HEK293 (cell line): Measurements from ENCODE around the gene KIF23.

Source experiments
- KLF1 ChIP-seq: fragments of 450-650 bp; formaldehyde crosslinking; IDR thresholded peaks from 2 replicates; pipeline ENCODE4 v1.5.1; 2016; ENCODE audit warnings: missing biosample characterization, missing genetic modification characterization
- KLF10 ChIP-seq: fragments of 450-650 bp; IDR thresholded peaks from 2 replicates; pipeline ENCODE4 v1.5.1; 2018; ENCODE audit warnings: missing biosample characterization, mild to moderate bottlenecking, missing genetic modification characterization
- OSR2 ChIP-seq: fragments of 450-650 bp; formaldehyde crosslinking; IDR thresholded peaks from 2 replicates; pipeline ENCODE4 v1.5.1; 2016; ENCODE audit warnings: missing biosample characterization, missing genetic modification characterization
- PRDM1 ChIP-seq: fragments of 450-650 bp; formaldehyde crosslinking; IDR thresholded peaks from 2 replicates; pipeline ENCODE4; 2016; ENCODE audit warnings: missing biosample characterization, missing genetic modification characterization
- REPIN1 ChIP-seq: fragments of 450-650 bp; formaldehyde crosslinking; IDR thresholded peaks from 2 replicates; pipeline ENCODE4 v1.5.1; 2017; ENCODE audit warnings: missing biosample characterization, missing genetic modification characterization, low read depth
- YY1 ChIP-seq: fragments of 450-650 bp; formaldehyde crosslinking; IDR thresholded peaks from 2 replicates; pipeline ENCODE4 v1.5.1; 2018; ENCODE audit warnings: missing biosample characterization, missing genetic modification characterization
- ZBTB6 ChIP-seq: fragments of 450-650 bp; formaldehyde crosslinking; IDR thresholded peaks from 2 replicates; pipeline ENCODE4 v1.5.1; 2017; ENCODE audit warnings: missing biosample characterization, missing genetic modification characterization
- ZFHX2 ChIP-seq: fragments of 450-650 bp; formaldehyde crosslinking; conservative IDR thresholded peaks from 2 replicates; pipeline ENCODE4 v1.5.1; 2016; ENCODE audit warnings: missing biosample characterization, missing genetic modification characterization
- ZNF133 ChIP-seq: fragments of 450-650 bp; formaldehyde crosslinking; IDR thresholded peaks from 2 replicates; pipeline ENCODE4 v1.5.1; 2016; ENCODE audit warnings: missing biosample characterization, missing genetic modification characterization
- ZNF140 ChIP-seq: fragments of 450-650 bp; formaldehyde crosslinking; IDR thresholded peaks from 2 replicates; pipeline ENCODE4 v1.5.1; 2016; ENCODE audit warnings: missing biosample characterization, missing genetic modification characterization
- ZNF155 ChIP-seq: fragments of 450-650 bp; formaldehyde crosslinking; IDR thresholded peaks from 2 replicates; pipeline ENCODE4 v1.5.1; 2016; ENCODE audit warnings: missing biosample characterization, missing genetic modification characterization
- ZNF19 ChIP-seq: fragments of 450-650 bp; formaldehyde crosslinking; IDR thresholded peaks from 2 replicates; pipeline ENCODE4; 2016; ENCODE audit warnings: missing biosample characterization, missing genetic modification characterization, low read depth
- ZNF266 ChIP-seq: fragments of 450-650 bp; formaldehyde crosslinking; IDR thresholded peaks from 2 replicates; pipeline ENCODE4 v1.5.1; 2016; ENCODE audit warnings: missing biosample characterization, missing genetic modification characterization, low read depth
- ZNF292 ChIP-seq: fragments of 450-650 bp; formaldehyde crosslinking; IDR thresholded peaks from 2 replicates; pipeline ENCODE4 v1.5.1; 2016; ENCODE audit warnings: low read depth, missing biosample characterization, missing genetic modification characterization, borderline replicate concordance
- ZNF350 ChIP-seq: fragments of 450-650 bp; formaldehyde crosslinking; IDR thresholded peaks from 2 replicates; pipeline ENCODE4 v1.5.0; 2017; ENCODE audit warnings: missing biosample characterization, mild to moderate bottlenecking, missing genetic modification characterization
- ZNF362 ChIP-seq: fragments of 450-650 bp; formaldehyde crosslinking; IDR thresholded peaks from 2 replicates; pipeline ENCODE4 v1.5.1; 2016; ENCODE audit warnings: missing biosample characterization, missing genetic modification characterization
- ZNF530 ChIP-seq: fragments of 450-650 bp; formaldehyde crosslinking; IDR thresholded peaks from 2 replicates; pipeline ENCODE4 v1.5.1; 2016; ENCODE audit warnings: low read depth, missing biosample characterization, missing genetic modification characterization
- ZNF549 ChIP-seq: fragments of 450-650 bp; IDR thresholded peaks from 2 replicates; pipeline ENCODE4 v1.5.1; 2018; ENCODE audit warnings: missing biosample characterization, missing genetic modification characterization, mild to moderate bottlenecking, inconsistent platforms, moderate library complexity
- ZNF670 ChIP-seq: fragments of 450-650 bp; formaldehyde crosslinking; IDR thresholded peaks from 2 replicates; pipeline ENCODE4 v1.5.1; 2016; ENCODE audit warnings: missing biosample characterization, missing genetic modification characterization, low read depth
- ZNF791 ChIP-seq: fragments of 450-650 bp; formaldehyde crosslinking; IDR thresholded peaks from 2 replicates; pipeline ENCODE4 v1.5.1; 2016; ENCODE audit warnings: missing biosample characterization, missing genetic modification characterization
- ZSCAN16 ChIP-seq: fragments of 450-650 bp; formaldehyde crosslinking; IDR thresholded peaks from 2 replicates; pipeline ENCODE4 v1.5.1; 2016; ENCODE audit warnings: missing biosample characterization, missing genetic modification characterization
- ZSCAN5A ChIP-seq: fragments of 450-650 bp; formaldehyde crosslinking; IDR thresholded peaks from 2 replicates; pipeline ENCODE4 v1.5.1; 2016; ENCODE audit warnings: missing biosample characterization, missing genetic modification characterization
- TF ChIP-seq, protein P1 (sequence below): fragments of 450-650 bp; formaldehyde crosslinking; IDR thresholded peaks from 2 replicates; pipeline ENCODE4 v1.5.1; 2016; ENCODE audit warnings: missing biosample characterization, missing genetic modification characterization
- TF ChIP-seq, protein P2 (sequence below): fragments of 450-650 bp; formaldehyde crosslinking; IDR thresholded peaks from 2 replicates; pipeline ENCODE4 v1.5.1; 2016; ENCODE audit warnings: missing biosample characterization, missing genetic modification characterization
- TF ChIP-seq, protein P3 (sequence below): fragments of 450-650 bp; formaldehyde crosslinking; IDR thresholded peaks from 2 replicates; pipeline ENCODE4 v1.5.1; 2016; ENCODE audit warnings: missing biosample characterization, missing genetic modification characterization
- TF ChIP-seq, protein P4 (sequence below): fragments of 450-650 bp; formaldehyde crosslinking; IDR thresholded peaks from 2 replicates; pipeline ENCODE4 v1.5.0; 2017; ENCODE audit warnings: missing biosample characterization, missing genetic modification characterization, borderline replicate concordance
- TF ChIP-seq, protein P5 (sequence below): fragments of 450-650 bp; formaldehyde crosslinking; IDR thresholded peaks from 2 replicates; pipeline ENCODE4 v1.5.1; 2017; ENCODE audit warnings: missing biosample characterization, missing genetic modification characterization

Gene KIF23

GRCh38 chr15:69414701-69415167 lies 585 bp downstream of the KIF23 start (continued):
- TF ChIP-seq, protein P1, sequence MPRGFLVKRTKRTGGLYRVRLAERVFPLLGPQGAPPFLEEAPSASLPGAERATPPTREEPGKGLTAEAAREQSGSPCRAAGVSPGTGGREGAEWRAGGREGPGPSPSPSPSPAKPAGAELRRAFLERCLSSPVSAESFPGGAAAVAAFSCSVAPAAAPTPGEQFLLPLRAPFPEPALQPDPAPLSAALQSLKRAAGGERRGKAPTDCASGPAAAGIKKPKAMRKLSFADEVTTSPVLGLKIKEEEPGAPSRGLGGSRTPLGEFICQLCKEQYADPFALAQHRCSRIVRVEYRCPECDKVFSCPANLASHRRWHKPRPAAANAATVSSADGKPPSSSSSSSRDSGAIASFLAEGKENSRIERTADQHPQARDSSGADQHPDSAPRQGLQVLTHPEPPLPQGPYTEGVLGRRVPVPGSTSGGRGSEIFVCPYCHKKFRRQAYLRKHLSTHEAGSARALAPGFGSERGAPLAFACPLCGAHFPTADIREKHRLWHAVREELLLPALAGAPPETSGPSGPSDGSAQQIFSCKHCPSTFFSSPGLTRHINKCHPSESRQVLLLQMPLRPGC (tag by site-specific recombination): peak; percentile 28; the same call in 1 of the 2 replicates
- TF ChIP-seq ZNF791: no peak
- no peak for TF ChIP-seq ZBTB6 (tag by site-specific recombination)
- peak; percentile 59 for TF ChIP-seq ZFHX2
- no peak for TF ChIP-seq REPIN1 (tag by site-specific recombination)
- TF ChIP-seq ZNF140 (tag by site-specific recombination): no peak
- TF ChIP-seq ZNF670 (tag by site-specific recombination): no peak
- no peak for TF ChIP-seq PRDM1
- TF ChIP-seq KLF1 (tag by site-specific recombination): 0 out of 2 replicates have a peak, but pooled peaks have one; percentile 15
- peak; percentile 87 for TF ChIP-seq ZNF362 (tag by site-specific recombination)
- TF ChIP-seq KLF10 (tag by site-specific recombination): no peak
- TF ChIP-seq, protein P2, sequence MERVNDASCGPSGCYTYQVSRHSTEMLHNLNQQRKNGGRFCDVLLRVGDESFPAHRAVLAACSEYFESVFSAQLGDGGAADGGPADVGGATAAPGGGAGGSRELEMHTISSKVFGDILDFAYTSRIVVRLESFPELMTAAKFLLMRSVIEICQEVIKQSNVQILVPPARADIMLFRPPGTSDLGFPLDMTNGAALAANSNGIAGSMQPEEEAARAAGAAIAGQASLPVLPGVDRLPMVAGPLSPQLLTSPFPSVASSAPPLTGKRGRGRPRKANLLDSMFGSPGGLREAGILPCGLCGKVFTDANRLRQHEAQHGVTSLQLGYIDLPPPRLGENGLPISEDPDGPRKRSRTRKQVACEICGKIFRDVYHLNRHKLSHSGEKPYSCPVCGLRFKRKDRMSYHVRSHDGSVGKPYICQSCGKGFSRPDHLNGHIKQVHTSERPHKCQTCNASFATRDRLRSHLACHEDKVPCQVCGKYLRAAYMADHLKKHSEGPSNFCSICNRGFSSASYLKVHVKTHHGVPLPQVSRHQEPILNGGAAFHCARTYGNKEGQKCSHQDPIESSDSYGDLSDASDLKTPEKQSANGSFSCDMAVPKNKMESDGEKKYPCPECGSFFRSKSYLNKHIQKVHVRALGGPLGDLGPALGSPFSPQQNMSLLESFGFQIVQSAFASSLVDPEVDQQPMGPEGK (tag by site-specific recombination): 0 out of 2 replicates have a peak, but pooled peaks have one; percentile 40
- no peak for TF ChIP-seq ZNF530 (tag by site-specific recombination)
- TF ChIP-seq, protein P3, sequence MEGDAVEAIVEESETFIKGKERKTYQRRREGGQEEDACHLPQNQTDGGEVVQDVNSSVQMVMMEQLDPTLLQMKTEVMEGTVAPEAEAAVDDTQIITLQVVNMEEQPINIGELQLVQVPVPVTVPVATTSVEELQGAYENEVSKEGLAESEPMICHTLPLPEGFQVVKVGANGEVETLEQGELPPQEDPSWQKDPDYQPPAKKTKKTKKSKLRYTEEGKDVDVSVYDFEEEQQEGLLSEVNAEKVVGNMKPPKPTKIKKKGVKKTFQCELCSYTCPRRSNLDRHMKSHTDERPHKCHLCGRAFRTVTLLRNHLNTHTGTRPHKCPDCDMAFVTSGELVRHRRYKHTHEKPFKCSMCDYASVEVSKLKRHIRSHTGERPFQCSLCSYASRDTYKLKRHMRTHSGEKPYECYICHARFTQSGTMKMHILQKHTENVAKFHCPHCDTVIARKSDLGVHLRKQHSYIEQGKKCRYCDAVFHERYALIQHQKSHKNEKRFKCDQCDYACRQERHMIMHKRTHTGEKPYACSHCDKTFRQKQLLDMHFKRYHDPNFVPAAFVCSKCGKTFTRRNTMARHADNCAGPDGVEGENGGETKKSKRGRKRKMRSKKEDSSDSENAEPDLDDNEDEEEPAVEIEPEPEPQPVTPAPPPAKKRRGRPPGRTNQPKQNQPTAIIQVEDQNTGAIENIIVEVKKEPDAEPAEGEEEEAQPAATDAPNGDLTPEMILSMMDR (tag by site-specific recombination): no peak
- no peak for TF ChIP-seq ZNF133 (tag by site-specific recombination)
- TF ChIP-seq ZNF155: no peak
- TF ChIP-seq ZNF292 (tag by site-specific recombination): no peak
- no peak for TF ChIP-seq YY1 (tag by site-specific recombination)
- TF ChIP-seq, protein P4, sequence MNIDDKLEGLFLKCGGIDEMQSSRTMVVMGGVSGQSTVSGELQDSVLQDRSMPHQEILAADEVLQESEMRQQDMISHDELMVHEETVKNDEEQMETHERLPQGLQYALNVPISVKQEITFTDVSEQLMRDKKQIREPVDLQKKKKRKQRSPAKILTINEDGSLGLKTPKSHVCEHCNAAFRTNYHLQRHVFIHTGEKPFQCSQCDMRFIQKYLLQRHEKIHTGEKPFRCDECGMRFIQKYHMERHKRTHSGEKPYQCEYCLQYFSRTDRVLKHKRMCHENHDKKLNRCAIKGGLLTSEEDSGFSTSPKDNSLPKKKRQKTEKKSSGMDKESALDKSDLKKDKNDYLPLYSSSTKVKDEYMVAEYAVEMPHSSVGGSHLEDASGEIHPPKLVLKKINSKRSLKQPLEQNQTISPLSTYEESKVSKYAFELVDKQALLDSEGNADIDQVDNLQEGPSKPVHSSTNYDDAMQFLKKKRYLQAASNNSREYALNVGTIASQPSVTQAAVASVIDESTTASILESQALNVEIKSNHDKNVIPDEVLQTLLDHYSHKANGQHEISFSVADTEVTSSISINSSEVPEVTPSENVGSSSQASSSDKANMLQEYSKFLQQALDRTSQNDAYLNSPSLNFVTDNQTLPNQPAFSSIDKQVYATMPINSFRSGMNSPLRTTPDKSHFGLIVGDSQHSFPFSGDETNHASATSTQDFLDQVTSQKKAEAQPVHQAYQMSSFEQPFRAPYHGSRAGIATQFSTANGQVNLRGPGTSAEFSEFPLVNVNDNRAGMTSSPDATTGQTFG (tag by site-specific recombination): no peak
- TF ChIP-seq ZNF350: no peak
- TF ChIP-seq ZNF266: no peak; the same call in 1 of the 2 replicates
- TF ChIP-seq ZNF19 (tag by site-specific recombination): no peak
- TF ChIP-seq ZNF549 (tag by site-specific recombination): no peak
- no peak for TF ChIP-seq OSR2
- TF ChIP-seq ZSCAN5A (tag by site-specific recombination): no peak
- TF ChIP-seq, protein P5, sequence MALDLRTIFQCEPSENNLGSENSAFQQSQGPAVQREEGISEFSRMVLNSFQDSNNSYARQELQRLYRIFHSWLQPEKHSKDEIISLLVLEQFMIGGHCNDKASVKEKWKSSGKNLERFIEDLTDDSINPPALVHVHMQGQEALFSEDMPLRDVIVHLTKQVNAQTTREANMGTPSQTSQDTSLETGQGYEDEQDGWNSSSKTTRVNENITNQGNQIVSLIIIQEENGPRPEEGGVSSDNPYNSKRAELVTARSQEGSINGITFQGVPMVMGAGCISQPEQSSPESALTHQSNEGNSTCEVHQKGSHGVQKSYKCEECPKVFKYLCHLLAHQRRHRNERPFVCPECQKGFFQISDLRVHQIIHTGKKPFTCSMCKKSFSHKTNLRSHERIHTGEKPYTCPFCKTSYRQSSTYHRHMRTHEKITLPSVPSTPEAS (tag by site-specific recombination): no peak
- TF ChIP-seq ZSCAN16 (tag by site-specific recombination): no peak
